ENCODE results near the gene PRKCQ. TPM values are rescaled to one million over a fixed set of nuclear protein-coding genes. Genes with fewer than 3 reads are reported as not detected.
"Not testable (repeated sequence)": the region's sequence is repeated elsewhere in the genome, so short reads cannot be mapped to it uniquely, and the experiment has no call there.

The PRKCQ gene
- total RNA-seq, 1 donor from 2014 or later = 0.60 TPM

DNA sequence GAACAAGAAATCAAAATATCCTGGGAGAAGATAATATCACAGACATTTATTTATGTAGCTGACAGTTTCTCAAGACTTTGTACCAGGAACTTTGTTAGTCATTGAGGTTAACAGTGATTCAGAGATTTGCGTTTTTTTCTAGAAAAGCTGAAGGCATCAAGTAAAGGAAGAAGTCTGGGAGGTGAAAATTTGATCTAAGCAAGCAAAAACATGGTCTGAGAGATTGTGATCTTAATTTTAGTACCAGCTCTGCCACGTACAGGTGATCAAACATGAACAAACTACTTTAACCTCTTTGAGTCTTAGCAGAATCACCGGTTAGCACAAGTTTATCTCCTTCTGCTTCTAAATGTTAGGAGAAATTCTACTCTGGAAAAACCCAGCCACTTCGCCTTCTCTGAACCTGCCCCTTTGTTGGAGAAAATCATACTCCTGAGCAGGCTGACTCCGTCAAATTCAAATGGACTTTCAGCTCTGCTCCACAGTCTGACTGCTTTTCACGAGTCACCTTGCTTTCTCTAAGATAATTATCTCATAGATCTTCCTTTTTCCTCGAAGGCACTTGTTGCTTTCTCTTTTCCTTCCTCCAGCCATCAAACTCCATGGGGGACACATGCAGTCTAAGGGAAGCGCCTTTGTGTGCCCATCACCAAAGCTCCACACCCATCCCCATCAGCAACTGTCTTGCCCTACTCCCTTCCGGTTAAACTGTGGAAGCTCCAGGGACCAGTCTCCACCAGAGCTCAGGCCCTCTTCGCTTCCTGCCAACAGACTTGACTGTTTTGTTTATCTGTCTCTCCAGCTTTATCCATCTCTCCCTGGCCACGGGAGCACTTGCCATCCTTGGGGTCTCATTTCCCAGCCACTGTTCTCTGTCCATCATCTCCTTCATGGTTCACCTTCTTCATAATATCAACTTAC is 86.3 kb downstream of the PRKCQ start:
- DNase-seq (ENCODE audit: low read depth in 2 of 2) = no peak

DNA sequence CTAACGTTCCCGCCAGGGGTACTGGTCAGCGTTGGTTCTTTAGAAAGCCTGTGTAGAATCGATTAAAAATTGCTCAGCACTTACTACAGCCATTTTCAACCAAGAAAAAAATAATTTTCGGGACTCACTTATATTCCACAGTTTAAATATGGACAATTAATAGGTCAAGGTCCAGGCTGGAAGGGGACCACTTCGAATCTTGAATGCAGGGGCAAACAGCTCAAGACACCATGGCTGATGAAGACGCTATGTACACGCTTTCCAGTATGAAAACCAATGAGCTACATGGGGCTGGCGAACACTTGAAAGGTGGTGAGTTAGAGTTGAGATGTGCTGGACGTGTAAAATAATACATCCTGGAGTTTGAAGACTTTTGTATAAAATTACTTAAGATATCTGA is 87.2 kb downstream of the PRKCQ start:
- DNase-seq (ENCODE audit: low read depth in 2 of 2) = no peak

DNA sequence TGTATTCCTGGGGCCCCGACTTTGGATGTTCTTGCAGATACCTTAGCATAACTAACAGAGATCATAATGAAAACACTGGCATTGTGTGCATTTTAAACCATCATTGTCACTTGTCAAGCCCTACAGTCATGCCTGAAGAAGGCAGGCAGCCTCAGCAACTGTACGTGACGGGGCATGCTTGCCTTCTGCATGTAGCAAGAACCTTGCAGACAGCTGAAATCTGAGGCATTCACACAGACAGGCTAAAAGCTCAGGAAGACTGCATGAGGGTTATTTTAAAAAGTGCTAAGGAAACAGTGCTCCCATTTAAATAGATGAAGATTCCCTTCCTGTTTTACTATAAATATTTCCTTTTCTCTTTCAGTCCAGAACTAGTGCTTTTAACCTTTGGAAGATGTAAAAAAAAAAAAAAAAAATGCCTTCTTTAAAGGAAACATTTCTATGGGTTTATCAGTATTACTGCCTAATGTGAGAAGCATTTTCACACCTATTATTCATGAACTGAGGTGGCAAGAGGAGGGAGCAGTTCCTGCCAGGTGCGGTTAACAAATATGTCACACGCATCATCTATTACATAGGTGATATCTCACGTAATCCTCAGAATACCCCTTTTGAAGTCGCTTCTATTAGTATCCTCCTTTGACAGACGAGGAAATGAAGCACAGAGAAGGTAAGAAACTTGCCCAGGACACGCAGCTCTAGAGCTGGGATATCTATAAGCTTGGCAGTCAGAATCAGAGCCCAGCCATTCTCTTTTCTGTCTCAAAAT is 88.1 kb downstream of the PRKCQ start:
- DNase-seq (ENCODE audit: low read depth in 2 of 2) = no peak

DNA sequence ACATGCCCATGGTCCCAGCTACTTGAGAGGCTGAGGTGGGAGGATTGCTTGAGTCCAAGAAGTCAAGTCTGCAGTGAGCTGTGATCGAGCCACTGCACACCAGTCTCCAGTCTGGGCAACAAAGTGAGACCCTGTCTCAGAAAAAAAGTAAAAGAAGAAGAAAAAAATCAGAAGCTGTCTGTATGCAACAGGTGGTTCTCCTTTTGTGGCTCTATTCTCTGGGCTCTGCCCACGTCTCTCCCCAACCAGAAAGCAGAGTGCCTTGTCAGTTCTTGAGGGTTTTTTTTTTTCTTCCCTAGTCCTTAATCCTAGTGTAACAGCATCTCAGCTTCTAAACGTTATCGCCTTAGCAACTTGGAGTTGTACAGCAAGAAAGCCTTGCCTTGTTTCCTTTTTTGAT is 89.5 kb downstream of the PRKCQ start:
- no peak for DNase-seq (ENCODE audit: low read depth in 2 of 2)

DNA sequence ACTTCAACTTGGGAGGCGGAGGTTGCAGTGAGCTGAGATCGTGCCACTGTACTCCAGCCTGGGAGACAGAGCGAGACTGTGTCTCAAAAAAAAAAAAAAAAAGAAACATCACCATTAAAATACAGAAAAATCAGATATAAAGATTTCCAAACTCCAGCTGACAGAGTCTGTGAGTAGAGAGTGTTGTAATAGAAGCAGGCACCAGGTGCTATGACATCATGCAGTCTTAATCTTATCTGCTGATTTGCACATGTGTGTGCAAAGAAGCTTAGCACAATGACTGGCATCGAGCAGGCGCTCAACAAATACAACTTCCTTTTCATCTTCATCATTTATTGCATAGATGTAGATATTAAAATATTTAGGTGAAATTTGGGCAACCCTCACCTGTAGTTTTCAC is 92.2 kb downstream of the PRKCQ start:
- no peak for DNase-seq (ENCODE audit: low read depth in 2 of 2)

DNA sequence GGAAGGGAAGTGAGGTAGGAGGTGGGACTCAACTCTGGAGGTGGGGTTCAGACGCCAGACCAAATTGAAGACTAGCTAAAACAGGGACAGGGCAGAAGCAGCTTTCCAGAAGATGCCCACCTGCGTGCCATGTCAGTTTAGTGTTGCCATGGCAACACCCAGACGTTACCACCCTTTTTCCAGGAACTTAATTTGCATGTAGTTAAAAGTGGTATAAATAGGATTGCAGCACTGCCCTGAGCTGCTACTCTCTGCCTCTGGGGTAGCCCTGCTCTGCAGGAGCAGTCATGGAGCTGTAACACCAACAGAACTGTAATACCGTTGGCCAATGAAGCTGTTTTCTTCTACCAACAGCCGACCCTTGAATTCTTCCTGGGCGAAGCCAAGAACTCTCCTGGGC is 93.8 kb downstream of the PRKCQ start:
- no peak for DNase-seq (ENCODE audit: low read depth in 2 of 2)

DNA sequence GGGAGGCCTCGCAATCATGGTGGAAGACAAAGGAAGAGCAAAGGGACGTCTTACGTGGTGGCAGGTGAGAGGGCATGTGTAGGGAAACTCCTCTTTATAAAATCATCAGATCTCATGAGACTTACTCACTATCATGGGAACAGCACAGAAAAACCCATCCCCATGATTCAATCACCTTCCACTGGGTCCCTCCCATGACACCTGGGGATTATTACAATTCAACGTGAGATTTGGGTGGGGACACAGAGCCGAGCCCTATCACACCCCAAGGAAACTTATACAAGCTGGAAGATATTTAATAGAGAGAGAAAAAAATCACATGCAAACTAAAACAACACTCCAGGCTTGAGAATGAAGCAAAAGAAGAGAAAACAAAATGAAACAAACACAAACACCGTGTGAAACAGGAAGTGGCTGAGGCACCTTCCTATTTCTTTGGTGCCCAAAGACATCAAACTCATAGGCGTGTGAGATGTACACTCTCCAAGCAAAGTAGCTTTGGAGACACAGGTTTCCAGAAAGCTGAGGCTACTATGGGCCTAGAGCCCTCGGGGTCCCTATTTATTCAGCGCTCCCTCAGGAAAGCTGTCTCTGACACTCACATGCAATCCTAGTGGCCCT is 97.2 kb downstream of the PRKCQ start:
- DNase-seq (ENCODE audit: low read depth in 2 of 2) = no peak

DNA sequence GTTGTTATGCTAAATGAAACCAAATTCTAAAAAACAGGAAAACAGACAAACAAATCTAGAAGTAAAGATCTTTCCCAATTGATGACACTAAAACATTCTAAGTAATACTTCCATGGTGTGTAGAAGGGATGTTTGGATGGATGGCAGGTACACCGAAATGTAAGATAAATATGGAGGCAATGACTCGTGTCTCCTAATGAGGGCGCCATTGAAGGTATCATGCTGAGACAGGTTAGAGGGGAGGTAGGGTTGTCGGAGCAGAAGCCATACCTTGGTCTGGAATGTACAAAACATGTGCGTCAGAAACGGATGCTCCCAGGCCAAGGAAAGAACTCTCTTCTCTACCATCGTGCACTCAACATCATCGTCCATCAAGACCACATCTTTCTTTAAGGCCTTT is 101.4 kb downstream of the PRKCQ start:
- DNase-seq (ENCODE audit: low read depth in 2 of 2) = no peak

DNA sequence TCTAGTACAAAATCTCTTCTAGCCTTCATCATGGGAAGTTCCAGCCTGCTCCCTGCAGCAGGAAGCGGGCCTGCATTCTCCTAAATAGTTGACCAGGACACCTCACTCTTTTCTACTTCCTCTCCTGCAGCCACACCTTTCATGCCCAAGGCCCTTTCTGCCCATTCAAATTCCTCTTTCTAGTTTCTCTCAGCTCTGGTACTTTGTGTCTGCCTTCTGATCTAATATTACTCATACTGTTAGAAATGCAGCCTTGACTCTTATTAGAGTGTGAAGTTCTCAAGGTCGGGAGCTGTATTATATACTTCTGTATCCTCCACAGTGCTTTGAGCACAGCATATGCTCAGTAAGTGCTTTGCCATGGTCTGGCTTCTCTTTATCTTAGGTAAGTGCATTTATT is 103.1 kb downstream of the PRKCQ start:
- no peak for DNase-seq (ENCODE audit: low read depth in 2 of 2)

DNA sequence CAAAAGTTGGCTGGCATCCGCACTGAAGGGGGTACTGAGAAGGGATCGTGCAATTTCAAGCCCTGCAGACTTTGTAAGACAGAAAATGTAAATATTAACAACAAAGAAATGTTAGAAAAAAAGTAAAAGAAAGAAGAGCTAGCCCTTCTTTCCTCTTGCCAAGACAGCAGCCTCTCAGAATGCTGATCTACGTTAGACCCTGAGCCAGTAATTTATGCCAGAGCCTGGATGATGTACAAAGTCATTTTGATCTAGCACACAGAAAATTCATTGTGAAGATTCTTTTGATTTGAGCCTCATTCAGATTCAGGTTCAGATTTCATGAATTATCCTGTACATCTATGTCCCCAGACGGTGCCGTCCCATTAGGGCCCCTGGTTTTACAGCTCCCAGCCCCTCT is 105.2 kb downstream of the PRKCQ start:
- no peak for DNase-seq (ENCODE audit: low read depth in 2 of 2)

DNA sequence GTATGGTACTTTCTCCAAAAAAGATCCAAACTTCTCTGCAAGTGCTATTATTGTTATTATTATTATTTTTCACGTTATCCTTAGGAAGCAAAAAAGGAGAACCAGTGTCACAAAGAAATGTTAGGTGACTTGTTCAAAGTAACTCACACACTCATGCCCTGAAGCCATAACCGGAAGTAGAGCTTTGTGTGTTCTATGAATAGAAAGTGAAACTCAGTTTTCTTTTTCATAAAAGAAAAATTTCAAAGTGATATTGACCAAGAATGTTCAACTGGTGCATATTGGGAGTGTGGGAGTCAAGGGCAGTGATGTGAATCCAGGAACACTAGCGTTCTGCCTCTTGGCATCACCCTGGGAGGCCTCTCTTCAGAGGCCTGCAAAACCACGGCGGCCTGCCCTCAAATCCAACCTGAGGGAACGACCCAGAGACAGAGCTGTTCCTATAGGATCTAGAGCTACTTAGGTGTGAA is 106.1 kb downstream of the PRKCQ start:
- DNase-seq (ENCODE audit: low read depth in 2 of 2) = peak; percentile 23 to 29

DNA sequence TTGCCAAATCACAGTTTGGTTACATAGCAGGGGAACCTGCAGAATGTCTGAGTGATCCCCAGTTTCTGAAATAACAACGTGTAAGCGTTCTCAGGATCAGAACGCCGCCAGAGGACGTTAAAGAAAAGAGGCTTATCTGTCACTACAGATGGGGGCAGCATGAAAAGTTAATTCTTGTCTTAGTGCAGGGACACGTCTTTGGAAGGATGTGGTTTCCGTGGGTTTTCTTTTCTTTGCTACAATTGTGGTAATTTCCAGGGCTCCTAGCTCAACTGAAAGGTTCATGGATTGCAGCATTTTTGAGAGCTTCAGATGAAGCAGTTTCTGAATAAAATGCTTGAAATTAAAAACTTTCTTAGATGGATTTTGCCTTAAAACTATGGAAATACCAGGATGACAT is 106.6 kb downstream of the PRKCQ start:
- no peak for DNase-seq (ENCODE audit: low read depth in 2 of 2)

DNA sequence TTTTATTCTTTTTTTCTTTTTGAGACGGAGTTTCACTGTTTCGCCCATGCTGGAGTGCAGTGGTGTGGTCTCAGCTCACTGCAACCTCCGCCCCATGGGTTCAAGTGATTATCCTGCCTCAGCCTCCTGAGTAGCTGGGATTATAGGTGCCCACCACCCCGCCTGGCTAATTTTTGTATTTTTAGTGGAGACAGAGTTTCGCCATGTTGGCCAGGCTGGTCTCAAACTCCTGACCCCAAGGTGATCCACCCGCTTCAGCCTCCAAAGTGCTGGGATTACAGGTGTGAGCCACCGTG is 107.4 kb downstream of the PRKCQ start:
- DNase-seq (ENCODE audit: low read depth in 2 of 2) = not testable (repeated sequence)

DNA sequence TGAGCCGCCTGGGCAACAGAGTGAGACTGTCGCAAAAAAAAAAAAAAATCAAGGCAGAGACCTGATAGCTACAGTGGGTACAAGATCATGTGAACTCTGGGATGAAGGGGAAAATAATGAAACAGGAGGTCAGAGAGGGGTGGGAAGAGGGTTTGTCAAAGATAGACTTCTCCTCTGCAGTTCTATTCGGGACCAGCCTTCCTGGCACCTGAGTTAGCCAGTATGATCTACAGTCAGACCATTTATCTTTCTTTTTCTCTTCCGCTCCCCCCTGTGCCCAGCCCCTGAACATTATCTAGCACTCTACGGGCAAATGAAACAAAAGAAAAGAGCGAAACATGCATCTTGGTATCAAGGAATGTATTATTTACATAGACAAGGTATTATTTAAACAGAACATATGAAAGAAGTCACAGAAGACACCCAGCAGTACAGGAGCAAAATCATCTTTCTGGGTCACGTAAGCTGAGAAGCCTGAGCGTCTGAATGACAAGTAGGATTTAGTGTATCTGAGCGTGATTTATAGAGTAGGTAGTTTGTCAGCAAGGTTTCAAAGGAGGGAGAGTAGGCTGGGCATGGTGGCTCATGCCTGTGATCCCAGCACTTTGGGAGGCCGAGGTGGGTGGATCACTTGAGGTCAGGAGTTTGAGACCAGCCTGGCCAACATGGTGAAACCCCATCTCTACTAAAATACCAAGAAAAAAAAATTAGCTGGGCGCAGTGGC is 109.0 kb downstream of the PRKCQ start:
- no peak for DNase-seq (ENCODE audit: low read depth in 2 of 2)

DNA sequence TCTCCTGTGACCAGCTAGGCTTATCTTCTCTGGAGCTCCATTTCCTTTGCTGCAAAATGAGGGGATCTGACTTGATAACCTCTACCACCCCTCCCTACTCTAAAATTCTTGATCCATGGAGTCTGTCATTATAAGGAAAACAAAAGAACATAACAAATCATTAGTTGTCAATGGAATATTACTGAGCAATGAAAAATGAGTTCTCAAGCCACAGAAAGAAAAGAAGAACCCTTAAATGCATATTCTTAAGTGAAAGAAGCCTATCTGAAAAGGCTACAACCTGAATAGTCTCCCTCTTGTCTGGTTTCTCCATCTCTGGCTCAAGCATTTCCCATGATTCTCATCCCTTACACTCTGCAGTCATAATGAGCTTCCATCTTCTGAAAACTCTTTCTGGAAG is 110.4 kb downstream of the PRKCQ start:
- DNase-seq (ENCODE audit: low read depth in 2 of 2) = no peak

DNA sequence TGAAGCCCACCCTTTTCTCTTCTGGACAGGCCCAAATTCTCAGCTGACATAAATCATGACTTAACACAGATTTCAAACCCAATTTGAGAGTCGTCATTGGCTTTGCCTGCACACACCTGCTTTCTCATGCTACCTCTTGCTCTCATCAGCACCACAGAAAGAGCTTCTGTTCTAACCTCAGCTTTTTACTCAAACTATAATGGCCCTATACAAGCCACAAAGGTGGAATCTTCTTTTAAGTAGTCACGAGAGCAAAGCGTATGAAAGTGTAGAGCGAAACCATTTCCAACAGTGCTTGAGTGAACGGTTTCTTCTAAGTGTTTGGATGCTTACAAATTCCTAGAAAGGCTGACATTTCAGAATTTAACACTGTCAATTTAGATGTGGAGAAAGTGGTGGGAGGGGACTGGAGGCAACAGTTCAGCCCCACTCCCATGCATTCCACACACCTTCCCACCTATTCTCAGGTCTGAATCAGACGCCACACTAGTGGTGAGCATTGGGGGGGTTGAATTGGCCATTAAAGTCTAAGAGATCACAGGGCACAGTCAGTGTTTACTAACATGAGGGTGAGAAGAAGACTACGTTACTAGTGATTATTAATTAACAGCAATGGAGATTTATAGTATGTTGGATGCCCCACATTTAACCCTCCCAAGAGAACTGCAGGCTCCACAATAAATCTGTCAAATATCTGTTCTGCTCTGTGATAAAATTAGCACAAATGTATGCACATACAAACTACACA is 114.0 kb downstream of the PRKCQ start:
- no peak for DNase-seq (ENCODE audit: low read depth in 2 of 2)

DNA sequence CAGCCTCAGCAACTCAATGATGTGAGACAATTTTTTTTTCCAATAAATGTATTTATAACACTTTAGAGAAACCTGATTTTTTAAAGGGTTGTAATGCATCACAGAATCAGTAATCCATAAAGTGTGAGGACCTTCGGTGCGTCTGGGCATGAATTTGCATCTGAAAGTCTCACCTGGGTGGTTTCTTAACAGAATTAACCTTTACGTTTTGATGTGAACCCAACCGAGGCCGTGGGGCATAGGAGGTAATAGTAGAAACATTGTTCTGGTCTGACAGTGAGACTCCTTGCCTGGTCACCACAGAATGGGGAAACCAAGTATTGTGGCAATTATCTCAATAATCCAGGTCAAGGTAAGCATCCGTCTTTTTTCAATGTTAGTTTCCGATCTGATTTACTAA is 114.6 kb downstream of the PRKCQ start:
- DNase-seq (ENCODE audit: low read depth in 2 of 2) = no peak

DNA sequence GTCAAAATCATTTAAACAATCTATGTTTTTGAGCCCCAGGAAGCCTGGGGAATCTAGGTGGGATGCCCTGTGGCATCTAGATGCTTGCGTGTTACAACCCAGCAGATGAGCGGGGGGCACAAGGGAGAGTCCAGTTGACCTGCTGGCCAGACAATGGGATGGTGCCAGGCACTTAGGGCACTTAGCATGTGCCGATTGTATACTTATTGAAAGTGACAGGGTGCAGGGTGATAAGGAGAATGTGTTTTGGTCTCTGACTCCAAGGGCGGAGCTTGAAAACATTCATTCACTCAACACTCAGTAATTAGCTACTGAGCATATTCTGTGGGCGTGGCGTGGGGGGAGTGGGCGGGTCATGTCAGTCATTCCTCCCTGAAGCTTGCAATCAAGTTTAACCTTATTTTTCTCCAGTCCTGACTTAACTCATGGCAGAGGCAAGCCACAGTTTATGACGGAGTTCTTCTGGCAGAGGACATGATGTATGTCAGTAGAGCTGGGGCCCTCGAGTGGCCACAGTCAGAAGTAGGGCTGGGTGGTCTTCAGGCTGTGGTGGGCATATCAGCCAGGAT is 115.1 kb downstream of the PRKCQ start:
- no peak for DNase-seq (ENCODE audit: low read depth in 2 of 2)

DNA sequence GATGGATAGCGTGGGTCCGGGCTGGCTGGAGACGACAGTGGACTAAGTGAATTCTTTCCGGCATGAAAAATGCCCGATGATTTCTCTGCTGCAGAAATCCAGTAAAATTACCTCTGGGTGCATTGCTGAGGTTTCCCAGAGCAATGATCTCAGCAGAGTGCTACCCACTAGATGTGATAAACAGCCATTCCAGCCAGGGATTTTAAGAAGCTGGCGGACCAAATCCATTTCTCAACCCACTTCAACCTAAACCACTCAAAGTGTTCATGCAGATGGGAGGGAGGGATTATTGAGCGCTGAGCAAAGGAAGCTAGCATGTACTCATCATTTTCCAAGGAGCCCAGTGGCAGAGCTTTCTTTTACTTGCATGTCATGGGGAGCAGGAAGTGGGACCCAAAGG is 116.7 kb downstream of the PRKCQ start:
- no peak for DNase-seq (ENCODE audit: low read depth in 2 of 2)

DNA sequence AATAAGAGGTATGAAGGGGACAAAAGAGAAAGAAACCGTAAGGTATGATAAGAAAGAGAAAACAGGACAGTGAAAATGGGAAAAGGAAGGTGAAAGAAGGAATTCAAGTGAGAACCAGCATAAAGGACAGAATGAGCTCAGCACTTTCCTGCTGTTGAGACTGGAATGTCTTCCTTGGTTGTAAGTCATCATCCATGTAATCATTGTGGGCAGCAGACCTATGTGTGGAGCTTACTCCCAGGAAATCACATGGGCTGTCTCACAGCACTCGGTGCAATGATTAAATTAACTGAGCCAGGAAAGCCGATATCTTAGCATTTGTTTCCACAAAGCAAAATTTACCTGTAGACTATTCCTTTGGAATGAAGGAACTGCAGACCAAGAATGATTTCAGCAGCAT is 118.1 kb downstream of the PRKCQ start:
- no peak for DNase-seq (ENCODE audit: low read depth in 2 of 2)
